ENCODE data around the gene SLC49A4. TPM values are rescaled to one million over a fixed set of nuclear protein-coding genes. Genes with fewer than 3 reads are reported as not detected.

Gene SLC49A4
- total and polyA plus RNA-seq, 2 of the 8 experiments (the other 6 are each of a cell fraction or from before 2014, with no cell fraction given) = 9.5 to 10.2 TPM

- TF ChIP-seq, protein P1, sequence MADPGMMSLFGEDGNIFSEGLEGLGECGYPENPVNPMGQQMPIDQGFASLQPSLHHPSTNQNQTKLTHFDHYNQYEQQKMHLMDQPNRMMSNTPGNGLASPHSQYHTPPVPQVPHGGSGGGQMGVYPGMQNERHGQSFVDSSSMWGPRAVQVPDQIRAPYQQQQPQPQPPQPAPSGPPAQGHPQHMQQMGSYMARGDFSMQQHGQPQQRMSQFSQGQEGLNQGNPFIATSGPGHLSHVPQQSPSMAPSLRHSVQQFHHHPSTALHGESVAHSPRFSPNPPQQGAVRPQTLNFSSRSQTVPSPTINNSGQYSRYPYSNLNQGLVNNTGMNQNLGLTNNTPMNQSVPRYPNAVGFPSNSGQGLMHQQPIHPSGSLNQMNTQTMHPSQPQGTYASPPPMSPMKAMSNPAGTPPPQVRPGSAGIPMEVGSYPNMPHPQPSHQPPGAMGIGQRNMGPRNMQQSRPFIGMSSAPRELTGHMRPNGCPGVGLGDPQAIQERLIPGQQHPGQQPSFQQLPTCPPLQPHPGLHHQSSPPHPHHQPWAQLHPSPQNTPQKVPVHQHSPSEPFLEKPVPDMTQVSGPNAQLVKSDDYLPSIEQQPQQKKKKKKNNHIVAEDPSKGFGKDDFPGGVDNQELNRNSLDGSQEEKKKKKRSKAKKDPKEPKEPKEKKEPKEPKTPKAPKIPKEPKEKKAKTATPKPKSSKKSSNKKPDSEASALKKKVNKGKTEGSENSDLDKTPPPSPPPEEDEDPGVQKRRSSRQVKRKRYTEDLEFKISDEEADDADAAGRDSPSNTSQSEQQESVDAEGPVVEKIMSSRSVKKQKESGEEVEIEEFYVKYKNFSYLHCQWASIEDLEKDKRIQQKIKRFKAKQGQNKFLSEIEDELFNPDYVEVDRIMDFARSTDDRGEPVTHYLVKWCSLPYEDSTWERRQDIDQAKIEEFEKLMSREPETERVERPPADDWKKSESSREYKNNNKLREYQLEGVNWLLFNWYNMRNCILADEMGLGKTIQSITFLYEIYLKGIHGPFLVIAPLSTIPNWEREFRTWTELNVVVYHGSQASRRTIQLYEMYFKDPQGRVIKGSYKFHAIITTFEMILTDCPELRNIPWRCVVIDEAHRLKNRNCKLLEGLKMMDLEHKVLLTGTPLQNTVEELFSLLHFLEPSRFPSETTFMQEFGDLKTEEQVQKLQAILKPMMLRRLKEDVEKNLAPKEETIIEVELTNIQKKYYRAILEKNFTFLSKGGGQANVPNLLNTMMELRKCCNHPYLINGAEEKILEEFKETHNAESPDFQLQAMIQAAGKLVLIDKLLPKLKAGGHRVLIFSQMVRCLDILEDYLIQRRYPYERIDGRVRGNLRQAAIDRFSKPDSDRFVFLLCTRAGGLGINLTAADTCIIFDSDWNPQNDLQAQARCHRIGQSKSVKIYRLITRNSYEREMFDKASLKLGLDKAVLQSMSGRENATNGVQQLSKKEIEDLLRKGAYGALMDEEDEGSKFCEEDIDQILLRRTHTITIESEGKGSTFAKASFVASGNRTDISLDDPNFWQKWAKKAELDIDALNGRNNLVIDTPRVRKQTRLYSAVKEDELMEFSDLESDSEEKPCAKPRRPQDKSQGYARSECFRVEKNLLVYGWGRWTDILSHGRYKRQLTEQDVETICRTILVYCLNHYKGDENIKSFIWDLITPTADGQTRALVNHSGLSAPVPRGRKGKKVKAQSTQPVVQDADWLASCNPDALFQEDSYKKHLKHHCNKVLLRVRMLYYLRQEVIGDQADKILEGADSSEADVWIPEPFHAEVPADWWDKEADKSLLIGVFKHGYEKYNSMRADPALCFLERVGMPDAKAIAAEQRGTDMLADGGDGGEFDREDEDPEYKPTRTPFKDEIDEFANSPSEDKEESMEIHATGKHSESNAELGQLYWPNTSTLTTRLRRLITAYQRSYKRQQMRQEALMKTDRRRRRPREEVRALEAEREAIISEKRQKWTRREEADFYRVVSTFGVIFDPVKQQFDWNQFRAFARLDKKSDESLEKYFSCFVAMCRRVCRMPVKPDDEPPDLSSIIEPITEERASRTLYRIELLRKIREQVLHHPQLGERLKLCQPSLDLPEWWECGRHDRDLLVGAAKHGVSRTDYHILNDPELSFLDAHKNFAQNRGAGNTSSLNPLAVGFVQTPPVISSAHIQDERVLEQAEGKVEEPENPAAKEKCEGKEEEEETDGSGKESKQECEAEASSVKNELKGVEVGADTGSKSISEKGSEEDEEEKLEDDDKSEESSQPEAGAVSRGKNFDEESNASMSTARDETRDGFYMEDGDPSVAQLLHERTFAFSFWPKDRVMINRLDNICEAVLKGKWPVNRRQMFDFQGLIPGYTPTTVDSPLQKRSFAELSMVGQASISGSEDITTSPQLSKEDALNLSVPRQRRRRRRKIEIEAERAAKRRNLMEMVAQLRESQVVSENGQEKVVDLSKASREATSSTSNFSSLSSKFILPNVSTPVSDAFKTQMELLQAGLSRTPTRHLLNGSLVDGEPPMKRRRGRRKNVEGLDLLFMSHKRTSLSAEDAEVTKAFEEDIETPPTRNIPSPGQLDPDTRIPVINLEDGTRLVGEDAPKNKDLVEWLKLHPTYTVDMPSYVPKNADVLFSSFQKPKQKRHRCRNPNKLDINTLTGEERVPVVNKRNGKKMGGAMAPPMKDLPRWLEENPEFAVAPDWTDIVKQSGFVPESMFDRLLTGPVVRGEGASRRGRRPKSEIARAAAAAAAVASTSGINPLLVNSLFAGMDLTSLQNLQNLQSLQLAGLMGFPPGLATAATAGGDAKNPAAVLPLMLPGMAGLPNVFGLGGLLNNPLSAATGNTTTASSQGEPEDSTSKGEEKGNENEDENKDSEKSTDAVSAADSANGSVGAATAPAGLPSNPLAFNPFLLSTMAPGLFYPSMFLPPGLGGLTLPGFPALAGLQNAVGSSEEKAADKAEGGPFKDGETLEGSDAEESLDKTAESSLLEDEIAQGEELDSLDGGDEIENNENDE (IDR thresholded peaks at IDR 0.05; ENCODE audit: insufficient replicate concordance, low read length) = no peak
- TF ChIP-seq CEBPB (IDR thresholded peaks at IDR 0.05; ENCODE audit: low read depth, low read length) (no peak), POLR2AphosphoS5 (IDR thresholded peaks at IDR 0.05; ENCODE audit: low read depth, low read length) (peak; percentile 77), CHD1 (IDR thresholded peaks at IDR 0.05; ENCODE audit: low read depth, low read length) (no peak), FOSL1 (IDR thresholded peaks at IDR 0.05; ENCODE audit: insufficient read depth, low read depth, low read length) (no peak), TEAD4 (IDR thresholded peaks at IDR 0.05; ENCODE audit: low read depth, low read length) (peak; percentile 91), SP2 (IDR thresholded peaks at IDR 0.05; ENCODE audit: low read length) (no peak), TAF7 (optimal IDR thresholded peaks at IDR 0.05; ENCODE audit: borderline replicate concordance, low read depth, low read length) (peak; percentile 66)
- TF ChIP-seq, protein P2, sequence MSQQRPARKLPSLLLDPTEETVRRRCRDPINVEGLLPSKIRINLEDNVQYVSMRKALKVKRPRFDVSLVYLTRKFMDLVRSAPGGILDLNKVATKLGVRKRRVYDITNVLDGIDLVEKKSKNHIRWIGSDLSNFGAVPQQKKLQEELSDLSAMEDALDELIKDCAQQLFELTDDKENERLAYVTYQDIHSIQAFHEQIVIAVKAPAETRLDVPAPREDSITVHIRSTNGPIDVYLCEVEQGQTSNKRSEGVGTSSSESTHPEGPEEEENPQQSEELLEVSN (IDR thresholded peaks at IDR 0.05) = peak; percentile 99
These were observed 1.1 kb upstream of the SLC49A4 start, which contains the start of gene HSPBAP1 (continued) for GRCh38 chr3:122793568-122794416.

All from H1 (cell line).